HEK293T (cell line): ENCODE results near the gene ABCF3.

Source experiments
- BHLHE40 ChIP-seq: fragments of 450-650 bp; IDR thresholded peaks from 2 replicates; pipeline ENCODE4 v1.6.1; 2016; ENCODE audit warnings: mild to moderate bottlenecking, moderate library complexity, borderline replicate concordance
- CTBP1 ChIP-seq: fragments of 450-650 bp; IDR thresholded peaks from 2 replicates; pipeline ENCODE4 v1.6.1; 2016; ENCODE audit warnings: borderline replicate concordance
- ELF4 ChIP-seq: fragments of 450-650 bp; IDR thresholded peaks from 2 replicates; pipeline ENCODE4 v1.6.1; 2017; ENCODE audit warnings: antibody characterized with exemption
- FOXA1 ChIP-seq: fragments of 450-650 bp; IDR thresholded peaks from 2 replicates; pipeline ENCODE4 v1.6.1; 2016; ENCODE audit warnings: mild to moderate bottlenecking
- FOXK2 ChIP-seq: fragments of 450-650 bp; IDR thresholded peaks from 2 replicates; pipeline ENCODE4 v1.6.1; 2016; ENCODE audit warnings: mild to moderate bottlenecking
- FOXM1 ChIP-seq: fragments of 450-650 bp; IDR thresholded peaks from 2 replicates; pipeline ENCODE4 v1.6.1; 2017; ENCODE audit warnings: mild to moderate bottlenecking, borderline replicate concordance
- L3MBTL2 ChIP-seq: fragments of 450-650 bp; conservative IDR thresholded peaks from 2 replicates; pipeline ENCODE4 v1.6.1; 2016; ENCODE audit warnings: mild to moderate bottlenecking
- LEF1 ChIP-seq: fragments of 450-650 bp; IDR thresholded peaks from 2 replicates; pipeline ENCODE4 v1.6.1; 2017; ENCODE audit warnings: mild to moderate bottlenecking, borderline replicate concordance
- NFRKB ChIP-seq: fragments of 450-650 bp; IDR thresholded peaks from 2 replicates; pipeline ENCODE4 v1.6.1; 2016; ENCODE audit warnings: mild to moderate bottlenecking, moderate library complexity
- PKNOX1 ChIP-seq: fragments of 450-650 bp; IDR thresholded peaks from 2 replicates; pipeline ENCODE4 v1.6.1; 2016
- SP1 ChIP-seq: fragments of 450-650 bp; IDR thresholded peaks from 2 replicates; pipeline ENCODE4 v1.6.1; 2017
- SUZ12 ChIP-seq: fragments of 450-650 bp; IDR thresholded peaks from 2 replicates; pipeline ENCODE4 v1.6.1; 2016; ENCODE audit warnings: mild to moderate bottlenecking
- TARDBP ChIP-seq: fragments of 450-650 bp; IDR thresholded peaks from 2 replicates; pipeline ENCODE4 v1.6.1; 2016
- ZNF384 ChIP-seq: fragments of 450-650 bp; IDR thresholded peaks from 2 replicates; pipeline ENCODE4 v1.6.1; 2016

GRCh38 chr3:184192889-184193288, 6.9 kb downstream of the ABCF3 start:
- TF ChIP-seq BHLHE40 (no peak), TARDBP (no peak), FOXA1 (no peak), FOXK2 (no peak), FOXM1 (no peak), SP1 (no peak), ELF4 (no peak), SUZ12 (no peak), L3MBTL2 (no peak), PKNOX1 (no peak), LEF1 (no peak), ZNF384 (no peak), NFRKB (no peak), CTBP1 (no peak)
